HG03520 (cell line): ENCODE results near the gene RAB26.
"Not testable (repeated sequence)": the region's sequence is repeated elsewhere in the genome, so short reads cannot be mapped to it uniquely, and the experiment has no call there.

Experiments
- ATAC-seq: cut with Tn5 transposase; IDR thresholded peaks from one replicate; pipeline ENCODE4 v1.9.1; 2021; ENCODE audit warnings: mild to moderate bottlenecking, moderate library complexity; ENCODE audit not compliant: unreplicated experiment

RAB26 gene, protein sequence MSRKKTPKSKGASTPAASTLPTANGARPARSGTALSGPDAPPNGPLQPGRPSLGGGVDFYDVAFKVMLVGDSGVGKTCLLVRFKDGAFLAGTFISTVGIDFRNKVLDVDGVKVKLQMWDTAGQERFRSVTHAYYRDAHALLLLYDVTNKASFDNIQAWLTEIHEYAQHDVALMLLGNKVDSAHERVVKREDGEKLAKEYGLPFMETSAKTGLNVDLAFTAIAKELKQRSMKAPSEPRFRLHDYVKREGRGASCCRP

DNA sequence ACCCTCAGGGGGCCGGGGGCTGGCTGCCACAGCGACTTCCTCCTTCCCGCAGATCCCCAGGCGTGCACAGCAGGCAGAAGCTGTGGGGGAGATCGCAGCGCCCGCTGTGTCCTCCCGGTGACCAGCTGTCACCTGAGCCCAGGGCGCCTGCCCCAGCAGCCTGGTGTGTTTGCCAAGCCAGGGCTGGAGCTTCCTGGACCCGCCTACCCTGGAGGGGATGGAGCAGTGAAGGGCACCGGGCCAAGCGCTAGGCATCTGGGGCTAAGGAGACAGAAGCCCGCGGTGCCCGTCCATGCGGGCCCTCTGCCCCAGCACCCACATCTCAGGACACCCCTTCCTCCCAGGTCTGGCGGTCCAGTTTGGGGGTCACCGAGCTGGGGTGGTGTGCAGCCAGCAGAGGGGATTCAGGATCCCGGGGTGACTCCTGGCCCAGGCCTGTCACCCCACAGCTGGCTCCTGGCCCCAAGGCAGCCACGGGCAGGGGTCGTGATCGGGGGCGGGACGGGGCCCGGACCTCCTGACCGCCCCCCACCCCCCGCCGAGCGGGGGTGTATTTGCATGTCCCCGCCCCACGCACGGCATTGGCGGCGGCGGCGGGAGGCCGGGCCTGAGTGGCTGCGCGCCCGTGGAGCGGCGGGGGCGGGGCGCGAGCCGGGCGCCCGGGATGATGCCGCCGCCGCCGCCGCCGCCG, at the start of gene RAB26:
TSS of gene RAB26 (plus strand) at position 645 of the 691 bp plus-strand sequence. CDS start 159 bp downstream, outside the sequence.
- ATAC-seq, result no peak

DNA sequence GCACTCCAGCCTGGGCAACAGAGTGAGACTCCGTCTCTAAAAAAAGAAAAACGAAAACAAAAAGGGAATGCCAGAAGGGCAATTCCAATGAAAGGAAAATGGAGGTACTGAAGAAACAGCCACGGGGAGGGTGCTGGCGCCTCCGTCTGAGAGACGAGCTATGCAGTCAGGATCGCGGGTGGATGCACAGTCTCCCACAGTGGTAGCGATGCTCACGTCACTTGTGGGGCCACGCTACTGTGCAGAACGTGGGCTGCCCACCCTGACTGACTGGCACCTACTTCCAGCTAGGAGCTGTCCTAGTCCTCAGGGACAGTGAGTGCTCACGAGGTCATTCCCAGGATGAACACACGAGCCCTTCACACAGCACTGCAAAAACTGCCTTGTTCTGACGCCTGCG, 46.8 kb upstream of the RAB26 start:
- not testable (repeated sequence) for ATAC-seq

DNA sequence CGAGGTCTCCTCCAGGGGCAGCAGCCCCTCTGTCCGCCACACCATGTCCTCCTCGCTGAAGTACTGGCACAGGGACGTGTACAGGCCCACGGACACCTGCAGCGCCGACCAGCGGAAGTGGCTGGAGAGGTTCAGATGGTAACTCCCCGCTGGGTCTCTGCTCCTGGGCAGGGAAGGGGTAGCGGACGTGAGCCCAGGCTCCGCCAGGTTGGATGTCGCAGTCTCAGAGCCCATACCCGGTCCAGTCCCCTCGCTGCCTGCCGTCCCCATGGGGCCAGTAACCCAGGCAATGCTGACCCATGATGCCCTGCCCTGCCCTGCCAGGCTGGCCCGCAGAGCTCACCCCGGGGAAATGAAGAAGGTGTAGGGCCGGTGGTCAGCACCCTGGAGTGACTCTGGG, 46.0 kb upstream of the RAB26 start:
- no peak for ATAC-seq

DNA sequence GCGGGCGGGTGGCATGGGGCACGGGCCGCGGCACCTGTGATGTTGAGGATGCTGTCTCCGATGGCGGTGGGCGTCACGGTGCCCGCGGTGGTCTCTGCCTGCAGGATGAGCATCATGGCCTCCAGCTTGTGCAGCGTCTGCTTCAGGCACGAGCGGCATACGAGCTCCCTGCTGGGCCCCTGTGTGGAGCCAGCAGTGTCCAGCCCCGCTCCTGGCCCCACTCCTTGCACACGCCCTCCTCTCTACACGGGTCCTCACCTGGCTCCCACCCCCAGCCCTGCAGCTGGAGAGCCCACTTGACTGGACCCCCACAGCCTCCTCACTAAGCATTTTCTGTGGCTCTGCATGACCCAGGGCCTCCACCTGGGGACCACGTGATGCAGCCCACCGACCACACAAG, 44.0 kb upstream of the RAB26 start:
- ATAC-seq, result not testable (repeated sequence)

DNA sequence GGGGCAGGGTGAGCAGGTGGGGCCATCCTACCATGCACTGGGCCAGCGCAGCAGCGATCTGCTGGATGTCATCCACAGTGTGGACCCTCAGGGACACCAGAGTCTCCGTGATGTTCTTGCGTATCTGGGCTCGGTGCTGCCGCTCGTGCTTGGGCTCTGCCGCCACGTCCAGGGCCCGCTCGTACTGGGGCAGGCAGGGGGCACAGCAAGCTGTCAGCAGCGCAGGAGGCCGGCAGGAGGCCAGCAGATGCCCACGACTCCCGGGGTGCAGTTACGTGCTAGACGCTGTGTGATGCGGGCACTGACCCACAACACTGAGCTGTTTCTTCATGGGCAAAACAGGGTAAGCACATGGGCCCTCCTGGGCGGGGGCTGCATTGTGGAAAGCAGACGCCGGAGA, 43.1 kb upstream of the RAB26 start:
- ATAC-seq, result not testable (repeated sequence)

DNA sequence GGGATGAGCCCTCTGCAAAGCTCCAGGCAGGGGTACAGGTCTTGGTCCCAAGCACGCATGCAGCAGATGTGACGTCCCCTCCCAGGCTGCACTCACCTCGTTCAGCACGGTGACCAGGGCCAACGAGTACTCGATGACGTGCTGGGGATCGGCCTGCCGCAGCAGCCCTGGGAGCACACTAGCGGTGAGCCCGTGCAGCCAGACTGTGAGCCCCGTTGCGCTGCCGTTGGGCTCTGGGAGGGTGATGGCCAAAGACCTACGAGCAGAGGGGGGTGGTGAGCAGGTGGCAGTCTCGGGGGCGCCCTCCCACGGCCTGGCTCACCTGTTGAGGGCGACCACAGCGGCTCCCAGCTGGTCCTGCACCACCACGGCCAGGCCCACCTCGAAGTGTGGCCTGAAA, 42.7 kb upstream of the RAB26 start:
- ATAC-seq, result not testable (repeated sequence)

DNA sequence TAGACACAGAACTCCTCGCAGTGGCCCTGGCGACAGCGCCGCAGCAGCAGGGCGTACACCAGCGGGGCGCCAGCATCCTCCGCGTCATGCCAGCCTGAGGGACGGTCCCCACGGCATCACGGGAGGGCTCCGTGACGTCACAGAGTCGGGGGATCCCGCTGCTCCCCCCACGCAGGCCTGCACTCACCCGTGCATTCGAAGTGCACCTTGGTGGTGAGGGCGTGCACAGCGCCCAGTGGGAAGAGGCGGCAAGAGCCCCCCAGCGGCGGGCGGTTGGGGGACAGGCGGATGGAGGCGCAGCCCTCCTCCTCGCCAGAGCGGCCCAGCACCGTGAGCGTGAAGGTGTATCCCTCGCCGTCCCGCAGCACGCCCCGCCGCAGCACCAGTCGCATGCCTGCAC, 42.2 kb upstream of the RAB26 start:
- ATAC-seq, result not testable (repeated sequence)

DNA sequence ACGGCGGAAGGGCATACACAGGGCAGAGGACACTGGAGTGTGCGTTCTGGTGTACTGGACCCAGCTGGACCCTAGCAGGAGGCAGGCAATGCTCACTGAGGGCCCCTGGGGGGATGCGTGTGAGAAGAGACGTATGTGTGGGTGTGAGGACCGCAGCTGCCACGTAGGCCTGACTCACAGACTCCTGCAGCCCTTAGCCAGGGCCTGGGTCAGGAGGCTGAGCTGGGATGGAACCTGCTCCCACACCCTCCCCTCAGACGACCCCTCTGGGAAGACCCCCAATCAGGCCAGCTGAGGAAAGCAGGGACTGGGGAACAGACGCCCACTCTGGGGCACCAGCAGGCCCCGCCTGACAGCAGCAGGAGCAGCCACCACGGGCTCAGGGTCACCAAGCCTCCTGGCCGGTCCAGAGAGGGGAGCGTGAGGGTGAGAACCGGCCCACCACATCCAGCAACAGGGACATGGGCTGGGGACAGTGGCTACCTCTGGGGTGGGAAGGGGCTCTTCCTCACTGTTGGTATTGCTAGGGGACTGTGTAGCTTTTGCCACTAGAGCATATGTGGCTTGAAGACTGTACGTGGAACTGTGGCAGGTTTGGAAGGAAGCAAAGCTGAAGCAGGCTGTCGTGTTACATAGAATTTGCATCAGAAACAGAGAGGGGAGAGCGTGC, 41.2 kb upstream of the RAB26 start:
- not testable (repeated sequence) for ATAC-seq

DNA sequence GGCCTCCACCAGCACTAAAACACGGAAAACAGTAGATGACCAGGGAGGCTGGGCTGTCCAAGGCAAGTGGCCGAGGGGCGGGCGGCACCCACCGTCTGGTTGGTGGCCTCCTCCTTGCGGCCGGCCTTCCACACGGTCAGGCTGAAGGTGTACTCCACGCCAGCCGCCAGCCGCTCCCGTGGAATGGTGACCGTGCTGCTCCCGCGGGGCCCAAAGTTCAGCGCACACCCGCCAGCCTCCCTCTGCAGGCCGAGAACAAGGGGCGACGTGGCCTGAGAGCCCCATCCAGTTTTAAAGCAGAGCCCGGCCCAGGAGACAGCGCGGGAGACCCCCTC, 40.7 kb upstream of the RAB26 start:
- not testable (repeated sequence) for ATAC-seq

DNA sequence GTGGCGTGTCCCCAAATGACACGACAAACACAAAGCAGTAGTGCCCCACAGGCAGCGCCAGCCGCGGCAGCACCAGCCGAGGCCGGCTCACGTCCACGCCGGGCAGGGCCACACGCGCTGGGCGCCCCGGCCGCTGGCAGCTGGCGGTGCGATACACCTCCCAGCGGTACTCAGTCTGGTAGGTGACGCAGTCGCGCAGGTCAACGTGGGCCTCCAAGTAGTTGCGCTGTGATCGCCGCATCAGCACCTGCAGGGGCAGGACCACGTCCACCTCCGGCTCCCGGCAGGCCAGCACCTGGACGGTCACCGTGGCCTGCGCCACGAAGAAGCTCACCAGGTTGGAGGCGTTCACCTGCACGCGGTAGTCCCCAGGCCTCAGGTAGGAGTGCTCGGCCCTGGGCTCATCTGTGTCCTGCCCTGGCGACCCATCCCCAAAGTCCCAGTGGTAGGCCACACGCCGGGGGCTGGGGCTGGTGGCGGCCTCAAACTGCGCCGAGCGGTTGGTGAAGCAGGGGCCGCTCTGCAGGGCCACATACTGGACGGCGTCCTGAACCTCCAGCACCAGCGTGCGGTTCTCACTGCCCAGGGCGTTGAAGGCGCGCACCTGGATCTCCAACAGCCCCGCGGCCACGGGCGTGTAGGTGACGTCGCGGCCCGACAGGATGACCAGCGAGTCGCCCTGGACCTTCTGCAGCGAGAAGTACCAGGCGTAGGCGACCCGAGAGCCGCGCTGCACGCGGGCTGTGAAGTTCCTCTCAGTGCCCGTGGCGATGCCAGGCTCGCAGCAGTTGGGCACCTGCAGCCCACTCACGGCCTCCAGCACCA, 39.8 kb upstream of the RAB26 start:
- not testable (repeated sequence) for ATAC-seq

DNA sequence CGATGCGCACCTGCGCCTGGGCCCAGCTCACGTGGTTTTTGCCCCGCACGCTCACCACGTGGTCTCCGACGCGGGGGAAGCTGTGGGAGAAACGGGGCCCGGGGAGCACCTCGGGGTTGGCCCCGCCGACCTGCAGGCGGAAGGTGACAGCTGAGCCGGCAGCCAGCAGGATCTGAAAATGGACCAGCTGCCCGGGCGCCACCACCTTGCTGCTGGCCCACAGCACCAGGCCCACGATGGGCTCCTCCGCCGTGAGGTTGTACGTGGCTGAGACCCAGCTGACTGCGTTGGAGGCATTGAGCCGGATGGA, 39.2 kb upstream of the RAB26 start:
- ATAC-seq, result not testable (repeated sequence)

DNA sequence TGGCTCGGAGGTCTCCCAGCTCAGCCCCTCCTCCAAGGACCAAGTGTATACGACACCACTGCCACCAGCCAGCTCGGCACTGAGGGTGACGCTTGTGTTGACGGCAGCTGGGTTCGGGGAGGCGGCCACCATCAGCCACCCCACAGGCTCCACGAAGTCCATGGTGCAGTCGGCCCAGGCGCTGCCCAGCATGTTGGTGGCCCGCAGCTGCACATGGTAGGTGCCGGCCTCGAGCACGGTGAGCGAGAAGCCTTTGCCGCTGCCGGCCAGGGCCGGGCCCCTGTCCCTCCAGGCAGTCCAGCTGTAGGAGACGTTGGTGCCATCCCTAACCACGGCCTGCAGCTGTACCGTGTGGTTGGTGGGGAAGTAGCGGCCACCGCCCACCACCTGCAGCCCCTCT, 38.6 kb upstream of the RAB26 start:
- ATAC-seq, result not testable (repeated sequence)

DNA sequence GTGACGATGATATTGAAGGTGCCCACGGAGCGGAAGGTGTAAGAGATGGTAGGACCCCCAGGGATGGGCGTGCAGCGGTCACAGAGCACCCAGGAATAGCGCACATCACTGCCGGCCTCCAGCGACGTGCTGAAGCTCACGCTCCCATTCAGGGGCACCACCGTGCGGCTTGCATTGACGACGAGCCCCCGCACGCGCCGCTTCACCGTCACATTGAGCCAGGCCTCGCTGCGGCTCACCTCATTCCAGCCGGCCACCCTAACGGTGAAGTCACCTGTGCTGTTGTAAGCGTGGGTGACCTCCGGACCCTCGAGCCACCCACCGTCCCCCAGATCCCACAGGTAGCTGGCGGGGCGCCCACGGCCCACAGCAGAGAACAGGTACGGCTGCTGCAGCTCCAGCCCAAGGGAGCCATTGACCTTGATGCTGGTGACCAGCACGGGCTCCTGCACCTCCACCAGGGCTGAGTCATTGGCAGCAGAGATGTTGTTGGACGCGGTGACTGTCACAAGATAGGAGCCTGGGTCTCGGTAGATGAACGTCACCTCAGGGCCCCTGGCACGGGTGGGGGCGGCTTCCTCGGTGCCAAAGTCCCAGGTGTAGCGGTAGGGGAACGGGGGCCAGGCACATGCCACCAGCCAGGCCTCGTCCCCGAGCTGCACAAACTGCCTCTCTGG, 38.0 kb upstream of the RAB26 start:
- ATAC-seq, result not testable (repeated sequence)

DNA sequence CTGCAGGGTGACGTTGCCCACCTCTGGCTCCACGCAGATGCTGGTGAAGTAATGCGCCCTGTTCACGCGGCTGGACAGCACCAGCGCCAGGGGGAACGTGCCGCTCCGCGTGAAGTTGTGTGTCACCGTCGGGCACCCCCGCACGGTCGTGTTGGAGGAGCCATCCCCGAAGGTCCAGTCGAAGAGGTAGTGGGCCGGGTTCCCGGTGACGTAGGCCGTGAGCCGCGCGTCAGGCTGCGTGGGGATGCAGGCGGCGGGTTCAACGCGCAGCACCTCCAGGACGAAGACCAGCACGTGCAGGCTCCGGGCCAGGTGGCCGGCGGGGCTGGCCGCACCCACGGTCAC, 37.4 kb upstream of the RAB26 start:
- ATAC-seq, result not testable (repeated sequence)

DNA sequence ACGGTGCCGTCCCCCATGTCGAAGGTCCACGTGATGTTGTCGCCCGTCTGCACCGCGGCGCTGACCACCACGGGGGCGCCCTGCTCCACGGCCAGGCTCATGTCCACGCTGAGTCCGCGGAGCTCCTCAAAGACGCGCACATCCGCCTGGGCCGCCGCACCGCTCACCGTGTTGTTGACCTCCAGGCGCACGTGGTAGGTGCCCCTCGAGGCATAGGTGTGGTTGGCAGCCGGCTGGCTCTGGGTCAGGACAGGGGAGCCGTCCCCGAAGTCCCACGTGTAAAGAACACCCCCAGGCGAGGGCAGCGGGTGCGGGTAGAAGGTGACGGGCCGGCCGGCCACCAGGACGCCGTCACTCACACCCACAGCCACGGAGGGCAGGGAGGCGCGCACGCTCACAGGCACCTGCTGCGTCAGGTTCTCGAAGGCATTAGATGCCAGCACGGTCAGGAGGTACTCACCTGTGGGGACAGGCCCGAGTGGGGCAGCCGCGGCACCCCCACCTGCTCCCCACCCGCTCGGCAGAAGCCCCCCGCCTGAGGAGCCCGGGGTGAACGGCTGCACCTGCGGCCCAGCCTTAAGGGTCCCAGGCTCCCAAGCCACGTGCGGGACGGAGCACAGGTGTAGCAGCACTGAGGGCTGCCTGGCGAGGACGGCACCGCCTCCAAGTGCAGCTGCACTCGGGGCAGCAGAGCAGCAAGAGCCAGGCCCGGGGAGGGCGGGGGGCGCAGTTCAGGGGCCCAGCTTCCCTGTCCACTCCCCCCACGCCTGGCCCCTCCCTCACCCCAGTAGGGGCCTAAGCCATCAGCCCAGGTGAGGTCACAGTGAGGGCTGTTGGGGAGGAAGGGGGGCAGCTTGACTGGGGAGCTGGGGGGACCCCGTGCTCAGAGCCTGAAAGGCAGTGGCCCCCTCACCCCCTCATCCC, 36.8 kb upstream of the RAB26 start:
- not testable (repeated sequence) for ATAC-seq

DNA sequence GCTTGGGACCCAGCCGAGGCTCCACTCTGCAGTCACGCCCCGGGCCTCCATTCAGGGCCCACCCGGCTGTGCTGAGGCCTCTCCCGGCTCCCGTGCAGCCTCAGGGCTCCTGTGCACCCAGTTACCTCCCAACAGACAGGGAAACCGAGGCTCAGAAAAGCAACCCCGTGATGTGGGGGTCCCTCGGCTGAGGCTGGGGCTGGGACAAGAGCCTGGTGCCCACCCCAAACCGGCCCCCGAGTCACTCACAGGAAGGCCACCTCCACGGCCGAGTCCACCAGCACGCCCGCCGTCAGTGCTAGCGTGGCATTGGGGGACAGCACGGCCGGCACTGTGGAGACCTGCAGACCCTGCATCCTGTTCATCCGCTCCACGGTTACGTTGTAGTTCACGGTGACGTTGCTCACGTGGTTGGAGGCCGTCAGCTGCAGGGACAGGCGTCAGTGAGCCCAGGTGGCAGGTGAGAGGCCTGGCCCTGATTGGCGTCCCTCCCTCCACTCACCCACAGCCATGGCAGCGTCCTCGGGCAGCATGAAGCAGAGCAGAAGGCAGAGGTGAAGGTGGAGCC, 35.8 kb upstream of the RAB26 start:
- not testable (repeated sequence) for ATAC-seq

DNA sequence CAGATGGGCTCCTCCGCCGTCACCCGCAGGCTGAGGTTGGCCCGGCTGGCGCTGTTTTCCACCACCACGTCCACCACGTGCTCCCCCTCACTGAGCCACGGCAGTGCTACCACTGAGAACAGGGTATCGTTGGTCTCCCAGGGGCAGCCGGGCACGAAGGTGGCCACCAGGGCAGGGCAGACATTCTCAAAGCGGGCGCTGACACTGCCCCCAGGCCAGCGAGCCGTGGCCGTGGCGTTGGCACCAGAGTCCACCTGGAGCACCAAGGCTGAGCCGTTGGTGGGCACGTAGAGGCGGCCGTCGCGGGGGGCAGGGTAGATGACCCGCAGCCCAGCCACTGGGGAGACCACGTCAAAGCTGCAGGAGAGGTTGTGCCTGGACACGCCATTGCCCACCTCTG, 34.2 kb upstream of the RAB26 start:
- not testable (repeated sequence) for ATAC-seq

DNA sequence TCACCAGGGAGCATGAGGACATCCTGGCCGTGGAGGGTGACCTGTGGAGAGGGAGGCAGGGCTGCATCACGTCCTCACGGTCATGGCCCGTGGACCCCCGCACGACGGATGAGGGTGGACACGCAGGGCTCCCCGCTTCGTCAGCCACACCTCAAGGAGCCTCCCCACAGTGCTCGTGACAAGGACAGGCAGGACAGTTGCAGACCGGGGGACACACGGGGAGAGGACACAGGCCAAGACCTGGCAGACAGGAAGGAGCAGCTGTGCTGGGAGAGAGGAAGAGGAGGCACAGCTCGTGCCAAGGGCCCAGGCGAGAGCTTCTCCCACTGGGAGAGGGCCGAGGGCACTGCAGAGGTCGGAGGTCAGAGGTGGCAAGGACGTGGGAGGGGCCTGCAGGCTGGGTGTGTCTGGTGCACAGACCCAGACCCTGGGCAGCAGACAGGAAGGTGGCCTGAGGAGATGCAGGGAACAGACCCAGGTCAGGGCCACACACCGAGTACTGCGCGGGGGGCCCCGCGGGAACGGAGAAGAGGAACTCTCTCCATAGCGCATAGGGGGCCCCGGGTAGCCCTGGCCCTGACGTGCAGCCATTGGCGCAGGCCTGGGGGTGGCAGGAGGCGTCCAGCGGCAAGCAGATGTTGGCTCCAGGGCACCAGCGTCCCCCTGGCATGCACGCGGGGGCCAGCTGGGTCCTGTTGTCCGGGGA, 33.4 kb upstream of the RAB26 start:
- ATAC-seq, result not testable (repeated sequence)

DNA sequence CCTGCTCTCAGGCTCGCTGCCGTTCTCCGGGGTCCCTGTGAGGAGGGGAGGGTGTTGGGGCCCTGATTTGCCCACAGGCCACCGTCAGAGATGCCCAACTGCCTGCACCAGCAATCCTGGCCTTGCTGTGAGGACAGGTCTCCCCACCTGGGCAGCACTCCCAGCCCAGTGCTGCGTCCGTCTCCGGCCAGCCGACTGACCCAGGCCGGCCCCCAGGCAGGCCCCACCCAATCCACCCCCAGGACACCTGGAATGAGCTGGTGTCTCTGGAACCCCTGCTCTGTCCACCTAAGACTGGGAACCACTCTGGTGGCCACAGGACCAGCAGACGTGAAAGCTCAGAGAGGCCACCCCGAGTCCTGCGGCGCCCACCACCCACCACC, 32.8 kb upstream of the RAB26 start:
- ATAC-seq, result no peak
